GM21529 (cell line): ENCODE results near the gene TPX2.
A peak's percentile ranks its signal among the peaks of the same experiment; 100 is the strongest.

Experiments
- ATAC-seq: cut with Tn5 transposase; IDR thresholded peaks from one replicate; pipeline ENCODE4 v1.9.1; 2021; ENCODE audit not compliant: unreplicated experiment

TPX2 gene

DNA sequence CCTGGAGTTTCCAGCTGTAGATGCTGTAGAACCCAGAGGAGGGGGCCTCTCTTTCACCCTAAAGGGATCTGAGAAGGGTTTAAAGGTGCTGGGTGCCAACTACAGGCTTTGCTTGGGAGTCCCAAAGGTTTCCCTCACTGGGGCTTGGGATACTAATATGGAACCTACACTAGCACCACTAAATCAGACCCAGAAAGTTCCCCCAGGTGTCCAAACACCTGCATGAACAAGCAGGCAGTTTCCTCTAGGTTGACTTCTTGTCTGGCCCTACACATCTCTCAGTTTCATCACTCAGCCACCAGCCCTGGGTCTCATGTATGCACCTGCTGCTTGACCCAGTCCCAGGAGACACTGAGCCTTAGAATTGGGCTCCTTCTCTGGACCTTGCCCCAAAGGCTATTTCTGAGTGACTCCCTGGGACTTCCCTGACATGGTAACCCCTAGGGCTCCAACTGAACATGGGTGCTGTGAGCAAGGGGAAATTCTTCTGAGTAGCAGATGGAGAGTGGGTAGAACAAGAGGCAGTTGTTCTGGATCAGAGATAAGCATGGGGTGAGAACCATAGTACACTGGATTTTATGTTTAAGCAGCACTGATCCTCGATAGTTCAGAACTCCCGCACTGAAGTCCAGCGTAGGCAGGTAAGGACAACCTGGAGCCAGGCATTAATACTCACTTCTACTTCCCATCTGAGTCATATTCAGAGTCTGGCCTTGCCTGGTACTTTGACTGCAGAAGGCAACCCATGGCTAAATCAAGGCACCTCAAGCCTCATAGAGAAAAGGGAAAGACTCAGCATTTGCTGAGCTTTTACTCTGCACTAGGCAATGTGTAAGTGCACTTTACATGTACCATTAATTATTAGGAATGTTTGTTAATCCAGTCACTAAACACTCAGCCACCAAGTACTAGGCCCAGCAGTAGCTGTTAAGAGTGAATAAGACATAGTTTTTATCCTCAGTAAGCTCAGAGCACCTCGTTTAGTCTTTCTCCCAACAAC lies 33.2 kb upstream of the TPX2 start:
- ATAC-seq = peak; percentile 86

DNA sequence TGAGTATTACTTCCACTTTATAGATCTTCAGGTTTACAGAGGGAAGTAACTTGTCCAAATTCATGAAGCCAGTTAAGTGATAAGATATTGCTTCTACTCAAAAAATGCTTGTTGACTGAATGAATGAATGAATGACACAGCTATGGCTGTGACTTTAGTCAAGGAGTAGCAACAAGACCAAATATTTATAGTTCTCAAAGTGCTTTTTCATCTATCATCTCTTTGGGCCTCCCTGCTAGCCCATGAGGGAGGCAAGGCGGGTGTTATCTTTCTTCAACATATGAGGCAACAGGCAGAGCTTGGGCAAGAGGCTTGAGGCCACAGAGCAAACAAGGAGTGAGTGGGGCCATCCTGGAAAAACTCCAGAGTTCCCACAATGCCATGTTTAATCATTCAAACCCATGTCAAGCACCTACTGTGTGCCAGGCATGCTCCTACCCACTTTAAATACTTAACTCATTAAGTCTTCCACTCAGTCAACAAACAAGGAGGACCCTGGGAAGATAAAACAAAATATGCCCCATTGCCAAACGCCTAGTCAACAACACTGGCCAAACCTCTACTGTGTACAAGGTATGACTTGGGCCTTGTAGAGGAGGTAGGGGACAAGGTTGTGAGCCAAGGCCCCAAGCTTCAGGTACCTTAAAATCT lies 32.4 kb upstream of the TPX2 start:
- ATAC-seq = no peak

DNA sequence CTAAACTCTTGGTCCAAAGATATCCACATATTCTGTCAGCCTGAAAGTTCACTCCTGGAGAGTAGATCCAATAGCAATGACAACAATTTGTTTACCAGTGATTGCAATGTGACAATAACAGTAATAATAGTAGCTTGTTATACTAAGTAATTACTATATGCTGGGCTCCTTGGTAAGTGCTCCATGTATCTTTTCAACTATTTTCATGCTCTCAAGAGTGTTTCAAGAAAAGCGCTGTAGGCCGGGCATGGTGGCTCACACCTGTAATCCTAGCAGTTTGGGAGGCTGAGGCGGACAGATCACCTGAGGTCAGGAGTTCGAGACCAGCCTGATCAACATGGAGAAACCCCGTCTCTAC lies 31.9 kb upstream of the TPX2 start:
- ATAC-seq = no peak

DNA sequence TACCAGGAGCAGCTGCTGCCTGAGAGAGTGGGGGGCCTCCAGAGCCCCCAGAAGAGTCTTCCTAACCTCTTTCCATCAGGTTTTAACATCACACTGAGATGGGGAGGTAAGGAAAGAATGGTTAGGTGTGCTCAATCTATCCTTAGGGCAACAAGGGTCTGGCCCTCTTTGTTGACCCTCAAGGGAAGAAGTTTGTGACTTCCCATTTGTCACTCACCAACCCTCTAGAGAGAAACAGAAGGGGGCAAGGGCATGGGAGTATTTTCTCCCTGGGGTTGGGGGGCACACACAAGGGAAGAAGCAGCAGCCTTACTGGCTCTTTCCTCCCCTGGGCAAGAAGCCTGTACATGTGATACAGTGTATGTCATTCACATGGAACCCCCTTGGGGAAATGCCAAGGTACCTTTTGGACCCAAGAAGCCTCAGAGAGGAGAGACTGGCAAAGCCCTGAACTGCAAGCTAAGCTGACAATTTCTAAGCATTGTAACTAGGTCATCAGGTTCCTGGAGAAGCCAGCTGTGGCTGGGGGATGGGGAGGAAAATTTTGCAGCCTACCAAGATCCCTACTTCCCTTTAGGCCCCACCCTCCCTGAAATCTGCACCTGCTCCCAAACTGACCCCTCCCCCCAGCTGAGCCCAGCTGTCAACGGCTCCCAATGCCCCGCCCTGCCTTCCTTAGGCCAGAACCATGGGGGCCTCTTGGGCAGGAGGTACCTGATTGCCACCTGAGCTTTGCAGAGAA lies 30.9 kb upstream of the TPX2 start:
- no peak for ATAC-seq

DNA sequence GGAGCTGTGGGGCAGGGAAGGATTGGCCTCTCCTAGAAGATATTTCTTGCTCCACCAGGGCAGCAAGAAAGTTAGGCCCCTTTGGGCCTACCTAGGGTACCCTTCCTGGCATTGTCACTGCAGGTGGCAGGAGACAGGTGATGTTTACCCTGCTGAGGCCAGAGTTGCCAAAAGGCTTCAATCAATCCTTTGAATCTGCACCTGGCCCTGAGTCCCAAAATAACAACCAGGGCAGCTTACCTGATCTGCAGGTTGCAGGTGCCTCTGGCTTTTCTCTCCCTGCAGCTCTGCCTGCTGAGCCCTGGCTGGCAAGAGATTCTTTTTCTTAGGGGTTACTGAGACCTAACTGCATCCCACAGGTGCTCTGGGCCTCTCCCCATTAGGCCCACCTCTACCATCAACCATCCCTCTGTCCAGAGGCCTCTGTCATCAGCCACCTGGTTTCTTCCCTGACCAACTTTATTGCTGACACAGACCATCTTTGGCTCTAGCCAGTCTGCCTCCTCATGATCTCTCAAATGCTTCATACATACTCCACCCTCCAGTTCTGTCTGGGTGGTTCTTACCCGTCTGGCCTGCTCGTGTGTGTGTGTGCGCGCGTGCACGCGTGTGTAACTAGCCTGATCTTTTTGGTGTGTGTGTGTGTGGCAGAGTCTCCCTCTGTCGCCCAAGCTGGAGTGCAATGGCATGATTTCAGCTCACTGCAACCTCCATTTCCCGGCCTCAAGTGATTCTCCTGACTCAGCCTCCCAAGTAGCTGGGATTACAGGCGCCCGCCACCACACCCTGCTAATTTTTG lies 30.2 kb upstream of the TPX2 start:
- ATAC-seq = no peak

DNA sequence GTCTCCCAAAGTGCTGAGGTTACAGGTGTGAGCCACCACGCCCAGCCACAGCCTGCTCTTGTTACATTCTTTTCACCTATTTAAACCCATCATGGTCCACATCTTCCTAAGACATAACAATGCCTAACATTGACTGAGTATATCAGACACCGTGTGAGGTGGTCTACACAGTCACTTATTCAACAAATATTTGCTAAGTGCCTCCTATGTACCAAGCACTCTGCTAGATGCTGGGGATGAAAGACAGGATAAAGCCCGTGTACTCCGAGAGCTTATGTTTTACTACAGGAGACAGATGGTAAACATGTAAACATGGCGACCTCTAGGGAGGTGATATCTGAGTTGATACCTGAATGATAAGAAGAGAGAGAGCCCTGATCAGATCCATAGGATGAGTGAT lies 29.2 kb upstream of the TPX2 start:
- ATAC-seq = no peak

DNA sequence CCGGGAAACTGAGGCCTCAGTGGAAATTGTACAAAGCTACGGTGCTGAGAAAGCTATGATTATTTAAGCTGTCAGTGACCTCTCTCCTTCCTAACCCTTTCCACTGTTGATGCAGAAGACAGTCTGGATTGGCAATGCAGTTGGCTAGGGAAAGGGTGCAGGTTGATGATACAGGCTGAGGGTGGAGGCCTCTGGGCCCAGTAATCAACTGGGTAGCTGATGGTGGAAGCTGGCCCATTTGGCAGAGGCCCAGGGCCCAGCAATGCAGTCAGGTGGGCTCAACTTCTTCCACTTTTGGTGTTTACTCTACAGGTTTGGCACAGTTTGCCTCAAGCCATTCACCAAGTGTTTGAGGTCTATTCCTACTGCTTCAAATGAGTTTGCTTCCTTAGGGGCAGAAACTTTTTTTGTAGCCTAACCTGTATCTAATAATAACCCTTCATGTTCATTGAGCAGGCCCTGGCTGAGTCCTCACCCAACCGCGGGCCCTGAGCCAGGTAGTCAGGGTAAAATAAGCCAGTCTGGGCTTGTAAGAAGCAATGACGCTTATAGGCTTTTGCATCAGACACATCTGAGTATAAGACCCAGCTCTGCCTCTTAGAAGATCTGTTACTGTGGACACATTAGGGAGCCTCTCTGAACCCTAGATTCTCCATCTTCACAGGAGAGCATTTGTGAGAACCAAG lies 28.5 kb upstream of the TPX2 start:
- ATAC-seq = no peak

DNA sequence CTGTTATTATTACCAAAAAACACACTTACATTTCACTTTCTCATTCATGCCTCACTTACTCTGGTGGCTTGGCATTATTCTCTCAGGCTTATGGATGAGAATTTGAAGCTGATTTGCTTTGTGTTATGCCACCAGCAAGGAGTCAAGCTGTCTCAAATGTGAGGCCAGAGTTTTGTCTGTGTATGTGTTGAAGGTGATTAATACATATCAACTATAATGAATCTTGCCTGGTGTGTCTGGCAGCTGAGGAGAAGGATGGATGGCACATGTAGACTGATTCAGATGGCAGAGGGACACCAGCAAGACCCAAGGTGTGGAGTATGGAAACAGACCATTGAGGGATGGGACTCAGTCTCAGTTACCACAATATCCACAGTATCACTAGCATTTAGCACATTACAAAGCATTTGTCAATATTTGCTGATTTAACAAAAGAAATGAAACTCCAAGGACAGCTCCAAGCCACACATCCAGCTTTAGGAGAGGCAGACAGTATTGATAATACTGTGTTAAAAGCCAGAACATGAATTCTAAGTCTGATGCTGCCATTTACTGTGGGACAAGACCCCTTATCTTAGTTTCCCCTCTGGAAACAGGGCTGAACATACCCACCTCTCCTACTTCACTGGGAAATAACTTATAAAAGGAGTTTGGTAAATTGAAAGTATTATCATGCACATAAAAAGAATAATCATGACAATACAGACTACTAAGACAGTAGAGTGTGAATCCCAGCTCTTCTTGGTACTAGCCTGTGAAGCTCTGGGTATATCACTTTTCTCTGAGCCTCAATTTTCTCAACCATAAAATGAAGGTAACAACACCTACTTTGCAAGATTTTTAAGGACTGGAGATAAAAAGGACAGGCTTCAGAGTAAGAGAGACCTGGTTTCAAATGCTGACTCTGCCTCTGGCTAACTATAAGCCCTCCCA lies 27.6 kb upstream of the TPX2 start:
- no peak for ATAC-seq

DNA sequence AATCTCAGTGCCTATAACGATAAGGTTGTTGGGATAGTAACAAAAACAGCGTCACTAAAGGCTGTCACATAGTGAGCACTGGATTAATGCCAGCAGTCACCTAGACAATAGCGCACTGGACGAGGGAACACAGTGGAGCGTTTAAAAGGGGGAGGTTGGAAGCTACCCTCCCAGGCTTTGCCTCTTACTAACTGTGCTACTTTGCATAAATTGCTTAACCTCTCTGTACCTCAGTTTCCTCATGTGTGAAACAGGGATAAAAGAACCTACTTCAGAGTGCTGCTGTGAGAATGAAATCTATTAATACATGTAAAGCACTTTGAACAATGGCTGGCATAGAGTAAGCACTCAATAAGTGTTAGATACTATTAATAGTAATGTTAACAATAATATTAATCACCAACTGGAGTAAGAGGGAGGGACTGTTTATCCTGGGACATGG lies 27.0 kb upstream of the TPX2 start:
- no peak for ATAC-seq

DNA sequence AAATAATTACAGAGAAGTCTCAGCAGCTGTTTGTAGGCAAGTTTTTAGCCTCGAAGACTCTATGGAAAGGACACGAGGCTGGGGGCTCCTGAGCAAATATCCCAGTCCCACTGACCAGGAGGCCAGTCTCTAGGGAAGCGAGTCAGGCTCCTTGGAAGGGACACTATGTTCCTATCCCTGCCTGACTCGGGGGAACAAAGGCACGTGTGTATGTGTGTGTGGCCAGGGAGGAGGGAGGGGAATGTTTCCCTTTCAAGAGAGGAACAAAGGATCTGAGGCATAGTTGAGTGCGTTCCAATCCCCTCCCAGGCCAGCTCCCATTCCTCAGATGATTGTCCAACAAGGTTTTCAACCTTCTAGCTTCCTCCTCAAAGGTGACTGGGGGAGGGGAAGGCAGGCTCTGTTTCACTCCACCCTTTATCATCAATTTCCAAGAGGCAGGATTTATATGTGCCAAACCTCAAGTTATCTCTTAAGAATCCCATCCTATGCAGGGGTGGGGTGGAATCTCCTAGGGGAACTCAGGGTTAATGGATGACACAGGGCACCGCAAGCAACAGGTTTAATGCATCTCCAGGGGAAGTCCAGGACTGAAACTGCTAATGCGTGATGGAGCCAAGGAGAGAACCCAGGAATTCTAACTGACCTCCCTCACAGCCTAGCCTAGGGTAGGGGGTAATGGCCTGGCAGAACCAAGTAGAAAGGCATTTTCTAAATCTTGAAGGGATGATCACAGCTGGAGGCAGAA lies 26.4 kb upstream of the TPX2 start:
- ATAC-seq = no peak

DNA sequence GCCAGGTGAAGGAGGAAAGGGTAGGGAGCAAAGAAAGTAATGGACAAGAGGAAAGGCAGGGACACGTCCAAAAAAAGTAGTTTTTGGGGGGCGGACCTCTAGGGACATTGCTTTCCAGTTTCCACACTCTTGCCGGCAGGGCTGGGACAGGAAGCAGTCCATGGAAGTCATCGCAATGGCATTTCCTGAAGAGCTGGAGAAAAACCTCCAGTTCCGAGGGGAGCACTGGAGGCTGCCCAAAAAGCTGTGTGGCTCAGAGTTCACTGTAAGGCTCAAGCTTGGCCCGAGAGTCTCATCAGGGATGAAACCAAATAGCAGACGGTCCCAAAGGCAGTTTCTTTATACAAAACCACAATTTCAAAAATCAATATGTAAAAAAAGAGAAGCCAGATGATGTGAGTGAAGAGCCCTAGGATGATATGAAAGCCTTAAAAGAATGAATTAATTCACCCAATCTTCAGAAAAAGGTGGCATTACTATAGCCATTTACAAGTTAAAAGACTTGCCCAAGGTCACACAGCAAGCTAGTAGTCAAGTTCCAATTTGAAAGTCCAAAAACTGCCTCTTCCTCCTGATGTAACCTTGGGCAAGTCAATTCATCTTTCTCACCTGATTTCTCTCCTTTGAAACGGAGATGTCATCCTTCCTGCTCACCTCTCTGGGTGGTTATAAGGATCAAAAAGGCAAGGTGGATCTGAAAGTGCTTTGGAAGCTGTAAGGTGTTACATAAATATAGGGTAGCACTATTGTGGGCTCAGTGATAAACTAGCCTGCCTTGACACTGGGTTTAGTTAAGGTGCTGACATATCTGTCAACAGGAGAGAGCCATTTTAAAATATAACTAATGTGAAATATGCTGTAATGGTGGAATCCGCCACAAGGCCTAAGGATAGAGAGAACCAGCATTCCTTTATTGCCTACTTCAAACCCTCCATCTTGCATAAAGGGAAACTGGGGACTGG lies 25.5 kb upstream of the TPX2 start:
- no peak for ATAC-seq

DNA sequence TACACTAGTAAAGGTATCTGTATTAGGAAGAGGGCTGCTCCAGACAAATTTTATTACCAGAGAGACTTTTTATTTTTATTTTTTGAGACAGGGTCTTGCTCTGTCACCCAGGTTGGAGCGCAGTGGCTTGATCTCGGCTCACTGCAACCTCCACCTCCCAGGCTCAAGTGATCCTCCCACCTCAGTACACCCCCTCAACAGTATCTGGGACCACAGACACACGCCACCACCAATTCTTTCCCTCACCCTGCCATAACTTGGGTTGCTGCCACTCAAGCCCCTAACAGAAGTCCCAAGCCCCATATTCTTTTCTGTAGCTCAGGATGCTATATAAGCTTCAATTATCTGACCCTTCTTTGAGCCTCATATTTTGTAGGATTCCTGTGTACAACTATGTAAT lies 23.3 kb upstream of the TPX2 start:
- no peak for ATAC-seq

DNA sequence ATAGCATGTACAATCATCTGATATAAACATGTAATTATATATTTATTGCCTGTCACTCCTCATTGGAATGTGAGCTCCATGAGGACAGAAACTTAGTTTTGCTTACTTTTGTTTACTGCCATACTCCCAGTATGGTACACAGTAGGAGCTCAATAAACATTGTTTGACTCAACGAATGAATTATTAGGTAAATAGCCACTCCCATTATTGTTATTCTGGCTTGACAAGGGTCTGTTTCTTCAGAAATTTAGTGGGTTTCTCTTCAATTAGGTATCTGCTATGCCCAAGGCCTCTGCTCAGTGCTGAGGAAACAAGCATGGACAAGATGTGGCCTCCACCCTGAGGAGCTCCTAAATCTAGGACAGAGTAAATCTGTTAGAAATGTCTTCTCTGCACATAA lies 22.7 kb upstream of the TPX2 start:
- ATAC-seq = no peak

DNA sequence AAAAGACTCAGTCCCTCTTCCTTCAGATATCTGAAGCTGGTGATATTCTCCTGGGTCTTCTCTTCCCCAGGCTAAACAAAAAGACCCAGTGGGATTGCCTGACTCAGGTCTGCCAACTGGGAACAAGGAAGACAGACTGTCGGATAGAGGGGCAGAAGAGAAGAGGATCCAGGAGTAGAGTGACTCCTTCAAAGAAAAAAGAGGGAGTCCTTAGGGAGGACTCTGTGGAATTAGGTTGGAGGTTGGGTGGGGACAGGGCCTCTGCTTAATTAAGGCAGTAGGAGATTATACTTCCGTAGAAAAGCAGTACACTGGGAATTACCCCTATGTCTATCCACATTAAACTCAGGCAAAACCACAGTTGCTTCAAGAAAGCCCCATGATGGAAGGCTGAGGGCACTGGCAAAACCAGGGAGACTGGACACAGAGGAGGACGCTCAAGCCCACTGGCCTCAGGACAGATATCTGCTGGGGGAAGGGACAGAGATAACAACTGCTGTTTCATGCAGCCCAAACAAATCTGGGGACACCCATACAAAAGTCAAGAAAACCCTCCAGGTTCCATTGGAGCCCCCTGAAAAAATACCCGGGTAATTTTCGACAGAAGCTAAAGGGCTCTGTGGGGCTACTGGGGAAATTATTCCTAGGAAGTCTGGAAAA lies 22.1 kb upstream of the TPX2 start:
- peak; percentile 15 for ATAC-seq

DNA sequence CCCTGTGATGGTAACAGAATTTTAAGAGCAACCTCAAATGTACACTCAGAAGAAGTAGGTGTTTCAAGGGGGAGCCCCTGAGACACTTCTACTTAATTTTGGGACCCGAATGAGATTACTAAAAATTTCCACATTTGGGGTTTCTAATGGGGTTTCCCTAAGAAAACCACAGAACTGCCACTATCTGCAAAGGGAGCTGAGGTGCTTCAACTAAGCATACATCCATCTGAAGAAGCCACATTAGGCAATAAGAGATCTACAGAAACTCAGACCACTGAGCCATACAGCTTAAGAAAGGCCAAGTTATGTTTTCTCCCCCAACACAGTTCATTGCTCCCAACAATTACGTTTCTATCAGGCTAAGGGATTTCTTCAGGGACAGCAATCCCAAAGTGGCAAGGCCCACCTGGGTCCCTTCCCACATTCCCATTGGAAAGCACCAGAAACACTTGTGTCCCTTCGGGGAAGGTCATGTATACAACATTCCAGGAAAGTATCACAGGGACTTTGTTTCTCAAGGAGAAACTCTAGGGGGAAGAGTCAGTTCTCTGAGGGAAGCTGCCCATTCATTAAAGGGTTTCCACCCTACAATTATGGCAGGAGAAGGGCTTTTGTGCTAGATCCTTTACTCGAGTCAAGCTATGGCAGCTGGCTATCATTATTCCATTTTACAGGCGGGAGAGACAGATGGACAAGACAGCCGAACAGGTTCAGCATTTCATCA lies 21.4 kb upstream of the TPX2 start:
- ATAC-seq = peak; percentile 47

DNA sequence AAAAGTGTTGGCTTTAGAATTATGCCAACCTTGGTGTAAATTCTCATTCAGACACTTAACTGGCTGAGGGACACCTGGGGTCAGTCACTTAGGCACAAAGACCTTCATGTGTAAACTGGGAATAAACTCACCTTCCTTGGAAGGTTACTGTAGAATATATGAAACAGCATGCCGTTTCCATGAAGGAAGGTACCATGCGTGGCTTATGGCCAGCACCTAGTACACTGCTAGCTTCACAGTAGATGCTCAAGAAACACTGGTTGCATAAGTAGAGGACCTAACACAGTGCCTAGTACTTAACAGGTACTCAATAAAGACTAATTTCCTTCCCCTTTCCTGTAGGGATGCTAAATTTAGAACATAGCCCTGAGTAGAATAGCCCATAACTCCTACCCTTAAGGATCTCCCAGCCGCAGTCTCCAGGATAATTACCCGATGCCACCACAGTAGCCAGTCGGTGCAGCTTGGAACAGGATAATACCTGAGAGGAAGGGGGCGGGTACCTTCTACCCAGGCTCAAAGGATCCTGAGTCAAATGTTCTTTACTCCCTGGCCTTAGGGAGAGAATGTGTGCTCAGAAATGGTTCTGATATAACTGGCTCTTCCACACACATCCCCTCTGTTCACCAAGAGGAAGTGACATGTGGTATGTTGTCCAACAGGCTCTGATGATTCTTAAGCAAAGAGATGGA lies 20.0 kb upstream of the TPX2 start:
- ATAC-seq = no peak
